Measurements from ENCODE around the gene GOSR2.

DNA sequence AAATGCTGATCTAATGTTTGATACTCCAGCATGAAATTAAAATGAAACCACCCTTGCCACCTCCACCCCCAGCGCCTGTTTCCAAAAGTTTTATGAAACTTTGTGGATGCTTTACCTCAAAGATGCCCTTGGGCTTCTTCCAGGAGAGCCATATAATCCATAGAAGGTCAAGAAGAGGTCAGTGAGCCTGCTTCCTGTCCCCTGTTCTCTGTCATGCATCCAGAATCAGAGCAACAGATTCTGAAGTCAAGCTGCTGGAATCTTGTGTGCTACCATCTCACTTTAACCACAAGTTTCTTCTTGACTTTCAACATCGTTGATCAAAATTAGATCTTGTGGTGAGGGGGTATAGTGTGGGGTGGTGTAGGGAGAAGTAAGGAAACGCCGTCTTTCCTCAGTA, 8.6 kb downstream of the GOSR2 start:
- no peak for TF ChIP-seq CTCF (IDR thresholded peaks at IDR 0.05)
- TF ChIP-seq POLR2AphosphoS5 (IDR thresholded peaks at IDR 0.05) = no peak
- no peak for TF ChIP-seq POLR2A (IDR thresholded peaks at IDR 0.05)

All from sigmoid colon (tissue), 4 donors.